Activated naive CD4-positive, alpha-beta T cell treated with anti-CD3 and anti-CD28 coated beads, Interleukin-2, amount 50 U/mL, for 24 hours (primary cell): ENCODE measurements around the gene CEACAM19.
"Not testable (repeated sequence)": the region's sequence is repeated elsewhere in the genome, so short reads cannot be mapped to it uniquely, and the experiment has no call there.

Experiments
- H3K27ac Mint-ChIP-seq: one replicate; pipeline ENCODE4 v1.8.0; 2021; ENCODE audit warnings: mild to moderate bottlenecking, mixed read lengths
- H3K27me3 Mint-ChIP-seq: one replicate; pipeline ENCODE4 v1.8.0; 2021; ENCODE audit warnings: mixed read lengths
- H3K36me3 Mint-ChIP-seq: one replicate; pipeline ENCODE4 v1.8.0; 2021; ENCODE audit warnings: mixed read lengths
- H3K4me1 Mint-ChIP-seq: one replicate; pipeline ENCODE4 v1.8.0; 2021; ENCODE audit warnings: mixed read lengths
- H3K4me3 Mint-ChIP-seq: one replicate; pipeline ENCODE4 v1.8.0; 2021; ENCODE audit warnings: mild to moderate bottlenecking, mixed read lengths
- H3K9me3 Mint-ChIP-seq: one replicate; pipeline ENCODE4 v1.8.0; 2021; ENCODE audit warnings: mixed read lengths

Gene CEACAM19

DNA sequence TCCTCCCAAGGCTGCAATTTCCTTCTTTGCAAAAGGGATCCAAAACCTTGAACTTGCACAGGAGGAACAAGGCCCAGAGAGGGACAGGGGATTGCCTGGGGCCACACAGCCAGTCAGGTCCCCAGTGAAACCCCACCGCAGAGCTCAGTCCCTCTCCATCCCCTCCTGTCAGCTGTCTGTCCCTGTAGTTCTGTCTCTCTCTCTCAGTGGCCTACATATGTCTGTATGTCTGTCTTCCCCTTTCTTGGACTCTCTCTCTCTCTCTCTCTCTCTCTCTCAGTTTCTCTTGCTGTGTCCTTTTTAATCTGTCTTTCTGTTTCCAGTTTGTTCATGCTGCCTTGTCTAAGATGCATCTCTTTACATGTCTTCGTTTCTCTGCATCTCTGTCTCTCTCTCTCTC lies 11.5 kb downstream of the CEACAM19 start:
- Mint-ChIP-seq H3K27ac (no peak overlapping the region), H3K4me1 (peaks cover 8% of the 10 kb centered on the region), H3K36me3 (no peaks in the 10 kb centered on the region), H3K9me3 (no peaks in the 10 kb centered on the region), H3K4me3 (no peak overlapping the region), H3K27me3 (peaks cover 3% of the 10 kb centered on the region)

GRCh38 chr19:44683434-44684210 lies 12.3 kb downstream of the CEACAM19 start:
- no peaks in the 10 kb centered on the region for H3K36me3 Mint-ChIP-seq

DNA sequence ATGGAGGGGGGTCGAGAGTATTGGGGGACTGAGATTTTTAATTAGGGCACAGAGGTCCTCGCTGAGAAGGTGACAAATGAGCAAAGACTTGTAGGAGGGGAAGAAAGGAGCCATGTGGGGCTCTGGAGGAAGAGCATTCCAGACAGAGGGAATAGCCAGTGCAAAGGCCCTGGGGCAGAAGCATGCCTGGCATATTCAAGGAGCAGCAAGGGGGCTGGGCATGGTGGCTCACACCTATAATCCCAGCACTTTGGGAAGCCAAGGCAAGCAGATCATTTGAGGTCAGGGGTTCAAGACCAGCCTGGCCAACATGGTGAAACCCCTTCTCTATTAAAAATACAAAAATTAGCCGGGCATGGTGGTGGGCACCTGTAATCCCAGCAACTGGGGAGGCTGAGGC lies 13.1 kb downstream of the CEACAM19 start:
- H3K27ac Mint-ChIP-seq, H3K36me3 Mint-ChIP-seq, H3K4me3 Mint-ChIP-seq, H3K27me3 Mint-ChIP-seq, H3K9me3 Mint-ChIP-seq: not testable (repeated sequence)
- peaks cover 13% of the 10 kb centered on the region for H3K4me1 Mint-ChIP-seq

More at GRCh38 chr19:44683434-44684210, 12.3 kb downstream of the CEACAM19 start:
- Mint-ChIP-seq H3K4me3 (no peak overlapping the region), H3K4me1 (peaks cover 8% of the 10 kb centered on the region), H3K27me3 (peaks cover 5% of the 10 kb centered on the region), H3K27ac (no peak overlapping the region), H3K9me3 (no peaks in the 10 kb centered on the region)

- H3K4me1 Mint-ChIP-seq = peaks cover 19% of the 10 kb centered on the region
- H3K9me3 Mint-ChIP-seq = no peaks in the 10 kb centered on the region
- peaks cover 5% of the 10 kb centered on the region for H3K27me3 Mint-ChIP-seq
- no peak overlapping the region for H3K4me3 Mint-ChIP-seq
- no peaks in the 10 kb centered on the region for H3K36me3 Mint-ChIP-seq
- H3K27ac Mint-ChIP-seq = no peak overlapping the region
Measured at GRCh38 chr19:44684892-44685863, 13.9 kb downstream of the CEACAM19 start.

- Mint-ChIP-seq H3K27ac (no peak overlapping the region), H3K4me3 (no peak overlapping the region), H3K4me1 (peaks cover 19% of the 10 kb centered on the region), H3K27me3 (peaks cover 5% of the 10 kb centered on the region), H3K36me3 (no peaks in the 10 kb centered on the region), H3K9me3 (no peaks in the 10 kb centered on the region)
Measured at GRCh38 chr19:44685877-44686276, 14.6 kb downstream of the CEACAM19 start.

DNA sequence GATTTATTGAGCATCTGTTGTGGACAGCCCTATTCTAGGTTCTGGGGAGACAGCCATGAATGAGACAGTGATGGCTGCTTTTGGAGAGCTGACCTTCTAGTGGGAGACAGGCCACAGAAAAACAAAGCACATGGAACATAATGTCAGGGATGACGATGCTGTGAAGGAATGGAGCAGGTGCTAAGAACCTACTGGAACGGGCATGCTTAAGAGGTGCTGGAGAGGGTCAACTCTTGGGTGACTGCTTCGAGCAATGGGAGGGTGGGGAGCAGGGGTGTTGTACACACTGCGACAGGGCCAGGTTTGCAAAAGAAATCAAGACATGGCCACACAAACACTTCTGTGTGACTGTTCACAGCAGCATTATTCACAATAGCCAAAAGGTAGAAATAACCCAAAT lies 15.6 kb downstream of the CEACAM19 start:
- Mint-ChIP-seq H3K27ac (no peak overlapping the region), H3K4me1 (peaks cover 23% of the 10 kb centered on the region), H3K36me3 (no peaks in the 10 kb centered on the region), H3K4me3 (no peak overlapping the region), H3K27me3 (peaks cover 5% of the 10 kb centered on the region), H3K9me3 (no peaks in the 10 kb centered on the region)

DNA sequence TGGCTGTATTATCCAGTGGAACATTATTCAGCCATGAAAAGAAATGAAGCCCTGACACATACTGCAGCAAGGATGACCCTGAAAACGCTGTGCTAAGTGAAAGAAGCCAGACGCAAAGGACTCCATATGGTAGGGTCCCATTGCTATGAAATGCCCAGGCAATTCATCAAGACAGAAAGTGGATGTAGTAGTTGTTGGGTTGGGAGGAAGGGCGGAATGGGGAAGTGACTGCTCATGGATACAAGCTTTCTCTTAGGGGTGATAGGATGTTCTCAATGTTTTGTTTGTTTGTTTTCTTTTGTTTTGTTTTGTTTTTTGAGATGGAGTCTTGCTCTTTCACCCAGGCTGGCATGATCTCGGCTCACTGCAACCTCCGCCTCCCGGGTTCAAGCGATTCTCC lies 16.6 kb downstream of the CEACAM19 start:
- Mint-ChIP-seq H3K9me3 (no peaks in the 10 kb centered on the region), H3K4me1 (peaks cover 33% of the 10 kb centered on the region), H3K27ac (no peak overlapping the region), H3K27me3 (peaks cover 5% of the 10 kb centered on the region), H3K4me3 (no peak overlapping the region), H3K36me3 (no peaks in the 10 kb centered on the region)

- H3K4me3 Mint-ChIP-seq = no peak overlapping the region
- peaks cover 5% of the 10 kb centered on the region for H3K27me3 Mint-ChIP-seq
- no peak overlapping the region for H3K27ac Mint-ChIP-seq
- H3K36me3 Mint-ChIP-seq = no peaks in the 10 kb centered on the region
- no peaks in the 10 kb centered on the region for H3K9me3 Mint-ChIP-seq
- peaks cover 39% of the 10 kb centered on the region for H3K4me1 Mint-ChIP-seq
Measured at GRCh38 chr19:44689290-44690130, 18.2 kb downstream of the CEACAM19 start.

DNA sequence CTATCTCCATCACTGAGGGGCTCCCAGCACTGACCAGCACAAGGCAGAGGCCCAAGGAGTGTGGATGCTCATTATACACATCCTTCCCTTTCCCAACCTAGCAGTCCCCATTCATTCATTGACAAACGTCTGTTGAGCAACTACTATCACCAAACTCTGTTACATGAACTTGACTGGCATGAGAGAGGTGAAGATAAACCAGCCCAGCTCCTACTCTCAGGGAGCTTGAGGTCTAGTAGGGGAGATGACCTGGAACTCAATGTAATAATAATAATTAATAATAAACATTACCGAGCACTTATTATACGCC lies 18.8 kb downstream of the CEACAM19 start:
- no peaks in the 10 kb centered on the region for H3K9me3 Mint-ChIP-seq
- H3K4me1 Mint-ChIP-seq = peaks cover 34% of the 10 kb centered on the region
- H3K36me3 Mint-ChIP-seq = no peaks in the 10 kb centered on the region
- peaks cover 5% of the 10 kb centered on the region for H3K27me3 Mint-ChIP-seq
- H3K4me3 Mint-ChIP-seq = no peak overlapping the region
- H3K27ac Mint-ChIP-seq = no peak overlapping the region

DNA sequence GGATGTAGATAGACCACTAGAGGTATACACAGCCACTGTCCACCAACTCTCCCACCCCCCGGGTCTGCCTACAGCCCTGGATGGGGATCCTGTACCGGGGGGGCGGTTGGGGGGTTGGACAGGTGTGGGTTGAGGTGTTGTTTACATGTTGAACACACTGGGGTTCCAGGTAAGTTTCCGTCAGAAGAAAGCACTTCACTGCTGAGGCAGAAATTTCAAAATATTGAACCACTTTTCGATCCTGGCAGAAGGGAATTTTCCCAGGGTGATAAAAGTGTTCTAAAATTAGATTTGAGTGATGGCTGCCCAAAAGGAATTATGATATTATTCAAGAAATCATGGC lies 21.1 kb downstream of the CEACAM19 start:
- Mint-ChIP-seq H3K36me3 (no peaks in the 10 kb centered on the region), H3K27me3 (peaks cover 2% of the 10 kb centered on the region), H3K9me3 (no peaks in the 10 kb centered on the region), H3K4me1 (peaks cover 31% of the 10 kb centered on the region), H3K4me3 (peak overlapping the region; percentile 72), H3K27ac (peak overlapping the region; percentile 65)

DNA sequence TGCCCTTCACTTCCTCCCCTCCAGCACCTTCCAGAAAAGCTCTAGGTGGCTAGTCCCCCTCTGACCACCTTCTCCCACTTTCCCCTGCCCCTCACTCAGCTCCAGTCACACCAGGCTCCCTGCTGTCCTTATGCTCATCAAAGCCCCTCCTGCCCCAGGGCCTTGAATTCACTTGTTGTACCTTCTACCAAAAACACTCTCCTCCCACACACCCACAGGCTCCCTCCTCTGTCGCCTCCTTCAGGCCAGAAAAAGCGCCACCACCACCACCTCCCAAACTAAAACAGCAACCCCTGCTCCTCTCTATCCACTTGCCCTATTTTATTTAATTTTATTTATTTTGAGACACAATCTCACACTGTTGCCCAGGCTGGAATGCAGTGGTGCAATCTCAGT lies 22.9 kb downstream of the CEACAM19 start:
- Mint-ChIP-seq H3K4me3 (peak overlapping the region; percentile 36), H3K27me3 (no peaks in the 10 kb centered on the region), H3K4me1 (peaks cover 28% of the 10 kb centered on the region), H3K9me3 (no peaks in the 10 kb centered on the region), H3K36me3 (no peaks in the 10 kb centered on the region), H3K27ac (peak overlapping the region; percentile 82)

GRCh38 chr19:44696939-44697669 lies 25.8 kb downstream of the CEACAM19 start:
- peaks cover 14% of the 10 kb centered on the region for H3K4me1 Mint-ChIP-seq
- H3K36me3 Mint-ChIP-seq = no peaks in the 10 kb centered on the region
- H3K27me3 Mint-ChIP-seq = no peaks in the 10 kb centered on the region
- no peak overlapping the region for H3K4me3 Mint-ChIP-seq
- no peak overlapping the region for H3K27ac Mint-ChIP-seq
- H3K9me3 Mint-ChIP-seq = no peaks in the 10 kb centered on the region

GRCh38 chr19:44697670-44698034 lies 26.4 kb downstream of the CEACAM19 start:
- Mint-ChIP-seq H3K4me3 (no peak overlapping the region), H3K27ac (no peak overlapping the region), H3K9me3 (no peaks in the 10 kb centered on the region), H3K4me1 (peaks cover 9% of the 10 kb centered on the region), H3K27me3 (no peaks in the 10 kb centered on the region), H3K36me3 (no peaks in the 10 kb centered on the region)

GRCh38 chr19:44698492-44699201 lies 27.4 kb downstream of the CEACAM19 start, which contains the start of gene CEACAM16:
CEACAM16 (plus strand) TSS chr19:44699151; CDS start chr19:44701457, 2,306 bp downstream.
- Mint-ChIP-seq H3K27me3 (no peaks in the 10 kb centered on the region), H3K36me3 (no peaks in the 10 kb centered on the region)

More at GRCh38 chr19:44698492-44699201, 27.4 kb downstream of the CEACAM19 start, which contains the start of gene CEACAM16:
- Mint-ChIP-seq H3K9me3 (no peaks in the 10 kb centered on the region), H3K4me1 (peaks cover 5% of the 10 kb centered on the region), H3K4me3 (no peak within 1 kb of the TSS), H3K27ac (no peak within 1 kb of the TSS)
